Renal cortex interstitium (tissue), 11 donors: ENCODE results near the gene AHRR. TPM values are rescaled to one million over a fixed set of nuclear protein-coding genes. Genes with fewer than 3 reads are reported as not detected.
A peak's percentile ranks its signal among the peaks of the same experiment; 100 is the strongest.

ENCODE experiments used
- DNase-seq, 11 donors: peaks; one replicate each; pipeline ENCODE4 v3.0.0-alpha.2; 2013; ENCODE audit warnings: low read depth in 9 of 11, low spot score in 4 of 11; ENCODE audit errors: extremely low read depth in 1 of 11
- polyA plus RNA-seq, 3 donors: library from polyadenylated mRNA; unstranded; fragments of 120-200 nt; gene quantifications; one replicate each; pipeline ENCODE4 v1.2.1, GENCODE V29; 2013; ENCODE audit not compliant: insufficient read length in 3 of 3

The AHRR gene
- polyA plus RNA-seq, 3 donors = 2.4 to 3.2 (median 3.1) TPM

DNA sequence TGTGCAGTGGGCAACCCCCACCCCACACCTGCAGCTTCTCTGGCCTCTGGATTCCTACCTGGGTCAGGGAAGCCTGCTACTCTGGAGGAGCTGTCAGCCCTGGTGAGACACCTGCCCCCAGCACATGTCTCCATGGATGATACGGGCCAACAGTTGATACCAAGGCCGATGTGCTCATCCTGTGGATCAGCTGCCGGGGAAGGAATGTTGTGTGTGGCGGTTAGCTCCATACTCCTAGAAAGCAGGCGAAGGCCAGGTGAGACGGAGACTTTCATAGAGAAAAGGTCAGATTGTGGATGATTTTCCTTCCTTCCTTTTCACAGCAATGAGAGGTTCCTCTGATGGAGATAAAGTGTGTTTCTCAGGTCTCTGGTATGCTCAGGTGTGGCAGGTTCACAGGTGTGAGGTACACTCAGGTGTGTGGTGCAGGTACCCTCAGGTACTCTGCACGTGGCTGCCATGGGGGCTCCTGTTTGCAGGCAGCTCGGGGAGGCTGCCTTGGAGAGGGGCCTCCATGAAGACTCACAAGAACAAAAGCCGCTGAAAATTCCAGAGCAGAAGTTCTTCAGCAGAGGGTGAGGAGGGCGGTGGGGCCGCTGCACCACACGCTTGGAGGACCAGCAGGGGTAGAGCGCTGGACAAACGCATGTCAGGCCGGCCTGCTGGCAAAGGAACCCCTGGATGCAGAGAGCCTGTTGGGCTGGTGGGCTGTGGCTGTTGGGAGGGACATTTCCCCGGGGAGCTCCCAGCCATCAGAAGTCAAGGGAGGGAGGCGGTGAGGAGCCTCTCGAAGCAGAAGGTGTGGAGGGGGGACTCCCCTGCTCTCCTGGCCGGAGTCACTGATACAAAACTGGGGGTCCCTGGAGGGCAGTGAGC lies 5.1 kb upstream of the AHRR start:
- no peak for DNase-seq

DNA sequence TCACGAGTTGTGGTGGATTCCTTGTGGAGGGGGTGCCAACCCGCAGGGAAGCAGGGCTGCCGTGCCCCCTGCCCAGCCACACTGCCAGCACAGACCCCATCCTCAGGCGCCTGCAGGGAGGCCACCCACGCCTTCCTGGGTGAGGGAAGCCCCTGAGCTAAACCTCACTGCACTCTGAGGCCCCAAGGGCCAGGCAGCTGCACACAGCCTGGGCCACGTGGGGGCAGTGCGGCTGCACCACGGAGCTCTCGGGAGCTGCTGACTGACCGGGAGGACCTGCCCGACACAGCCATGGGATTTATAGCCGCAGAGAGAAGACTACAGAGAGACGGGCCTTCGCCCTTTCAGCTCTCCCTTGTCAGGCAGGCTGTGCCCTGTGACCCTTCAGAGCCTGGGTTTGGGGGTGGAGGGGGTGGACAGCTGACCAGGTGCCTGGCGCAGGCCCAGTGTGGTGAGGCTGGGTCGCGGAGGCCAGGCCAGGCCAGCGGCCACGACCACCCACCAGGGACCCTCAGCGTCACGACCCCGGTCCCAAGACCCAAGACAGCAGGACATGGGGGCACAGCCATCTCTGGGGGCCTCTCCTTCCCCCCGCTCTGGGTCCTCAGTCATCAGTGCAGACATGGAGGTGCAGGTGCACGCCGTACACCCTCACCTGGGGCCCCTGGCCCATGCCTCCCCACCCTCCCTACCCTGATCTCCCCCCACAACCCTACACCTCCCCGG lies 4.3 kb upstream of the AHRR start:
- DNase-seq = peak in 2 of 11 donors; percentile 46 to 49

DNA sequence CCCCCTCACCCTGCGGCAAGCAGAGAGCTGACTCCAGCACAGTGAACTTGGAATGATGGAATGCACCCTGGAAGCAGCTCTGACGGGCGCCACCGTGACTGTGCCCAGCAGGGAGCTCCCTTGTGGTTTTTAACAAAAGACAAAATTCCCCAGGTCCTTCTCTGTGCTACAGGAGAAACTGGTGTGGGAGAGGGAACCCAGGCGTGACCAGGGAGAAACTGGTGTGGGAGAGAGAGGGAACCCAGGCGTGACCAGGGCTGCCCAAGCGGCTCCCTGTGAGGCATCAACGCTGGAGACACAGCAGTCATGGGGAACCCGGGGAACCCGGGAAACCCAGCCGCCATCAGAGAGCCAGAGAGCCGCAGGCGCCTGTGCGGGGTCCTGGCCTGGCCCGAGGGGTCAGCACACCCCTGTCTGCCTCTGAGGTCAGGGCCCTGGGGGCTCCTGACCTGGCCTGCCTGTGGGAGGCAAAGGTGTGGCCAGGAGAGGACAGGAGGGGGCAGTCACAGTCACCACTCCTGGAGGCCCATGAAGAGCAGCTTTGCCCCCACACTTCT lies 3.1 kb upstream of the AHRR start:
- DNase-seq = no peak

DNA sequence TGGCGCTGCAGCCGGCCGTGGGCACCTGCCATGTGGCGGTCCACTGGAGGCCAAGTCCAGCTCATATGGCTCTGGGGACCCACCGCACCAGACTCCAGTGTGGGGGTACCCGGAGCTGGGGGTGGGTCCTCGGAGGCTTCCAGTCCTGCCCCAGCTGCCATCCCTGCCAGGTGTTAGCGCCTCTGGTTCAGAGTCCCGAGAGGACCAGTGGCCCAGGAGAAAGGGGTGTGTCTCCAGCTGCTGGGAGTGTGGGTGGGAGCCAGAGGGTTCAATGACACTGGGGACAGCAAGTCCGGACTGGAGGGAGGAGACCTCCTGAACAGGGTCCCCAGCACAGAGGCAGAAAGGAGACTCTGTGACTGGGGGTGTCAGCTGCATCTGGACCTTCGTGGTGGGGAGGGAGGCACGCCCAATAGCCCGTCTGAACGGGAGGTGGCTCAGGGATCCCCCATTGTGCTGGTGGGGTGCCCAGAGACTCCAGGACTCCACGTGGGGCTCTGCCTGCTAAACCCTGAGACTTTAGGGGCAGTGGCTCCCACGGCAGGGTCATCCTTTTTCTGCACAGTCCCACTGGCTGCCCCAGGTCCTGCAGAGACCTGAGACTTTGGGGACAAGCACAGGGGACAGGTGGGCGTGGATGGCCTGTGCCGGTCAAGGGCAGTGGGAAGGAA lies 2.4 kb upstream of the AHRR start:
- no peak for DNase-seq

DNA sequence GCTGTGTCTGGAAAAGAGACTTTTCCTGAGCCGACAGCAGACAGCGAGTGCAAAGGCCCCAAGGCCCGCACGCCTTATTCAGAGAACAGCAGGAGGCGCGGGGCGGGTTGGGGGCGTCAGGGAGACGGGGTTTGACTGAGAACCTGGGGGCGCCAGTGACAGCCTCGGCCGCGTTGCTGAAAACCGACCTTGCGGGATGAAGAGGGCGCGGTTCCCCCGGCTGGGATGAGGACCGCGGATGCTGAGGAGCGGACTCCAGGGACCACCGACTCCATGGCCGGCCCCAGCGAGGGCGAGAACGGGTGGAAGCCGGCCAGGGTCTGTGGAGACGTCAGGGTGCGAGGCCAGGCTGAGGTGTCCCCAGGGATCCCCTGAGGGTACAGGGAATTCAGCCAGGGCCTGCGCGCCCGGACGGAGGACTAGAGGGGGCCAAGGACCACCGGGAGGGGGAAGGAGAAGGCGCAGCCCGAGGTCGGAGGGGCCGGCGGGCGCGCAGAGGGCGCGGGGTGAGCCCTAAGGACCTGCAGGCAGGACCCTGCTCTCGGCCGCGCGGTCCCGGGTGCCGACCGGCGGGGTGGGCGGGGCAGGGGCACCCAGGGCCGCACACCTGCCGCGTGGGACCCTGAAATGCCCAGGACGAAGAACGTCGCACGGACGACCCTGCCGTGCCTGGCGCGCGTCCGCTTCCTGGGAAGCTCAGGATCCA lies 837 bp upstream of the AHRR start:
- no peak for DNase-seq

DNA sequence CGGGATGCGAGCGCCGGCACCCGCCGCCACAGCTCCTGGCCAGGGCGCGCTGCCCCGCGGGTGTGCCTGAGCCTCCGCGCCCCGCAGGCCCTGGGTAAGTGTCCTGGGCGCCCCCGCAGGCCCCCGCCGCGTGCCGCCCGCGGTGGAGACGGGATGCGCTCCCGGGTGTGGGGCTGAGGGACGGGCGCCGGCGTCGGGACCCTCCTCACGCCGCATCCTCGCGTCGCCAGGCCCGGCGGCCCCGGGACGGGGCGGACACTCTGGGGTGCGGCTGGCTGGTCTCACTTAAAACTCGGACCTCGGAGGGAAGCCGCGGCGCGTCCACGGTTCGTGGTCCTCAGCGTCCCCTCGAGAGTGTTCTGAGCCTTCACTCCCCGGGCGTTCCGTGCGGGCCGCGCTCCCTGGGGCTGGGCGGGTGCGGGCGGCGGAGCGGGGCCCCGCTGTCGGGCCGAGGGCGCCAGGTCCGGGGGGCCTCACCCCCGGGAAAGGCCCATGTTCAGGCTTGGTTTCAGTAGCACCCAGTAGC lies 275 bp downstream of the AHRR start:
- no peak for DNase-seq

DNA sequence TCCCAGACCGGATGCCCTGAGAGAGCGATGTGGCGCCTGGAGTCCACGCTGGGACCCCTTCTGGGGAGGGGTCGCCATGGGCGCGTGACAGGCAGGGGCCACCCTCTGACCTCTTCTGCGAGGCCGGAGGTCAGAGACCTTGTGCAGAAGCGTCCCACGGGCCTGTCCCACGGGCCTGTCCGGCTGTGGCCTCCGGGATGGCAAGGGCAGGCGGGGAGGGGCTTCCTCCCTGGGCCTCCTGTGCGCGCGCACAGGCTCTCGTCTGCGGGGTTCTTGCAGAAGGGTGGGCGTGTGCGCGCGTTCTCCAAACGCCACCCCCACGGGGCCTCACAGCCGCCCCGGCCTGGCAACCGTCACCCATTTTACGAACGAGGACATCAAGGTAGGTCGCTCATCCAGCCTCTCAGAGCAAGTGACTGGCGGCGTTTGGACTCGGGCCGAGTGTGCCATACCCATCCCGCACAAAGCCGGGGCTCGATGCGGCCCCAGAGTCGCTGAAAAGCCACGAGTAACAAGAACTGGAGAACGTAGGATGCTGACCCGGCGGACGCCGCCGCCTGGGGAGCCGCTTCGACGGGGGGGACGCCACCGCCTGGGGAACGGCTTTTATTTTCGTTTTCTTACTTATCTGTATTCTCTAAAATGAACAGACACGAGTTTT lies 897 bp downstream of the AHRR start:
- DNase-seq = no peak

DNA sequence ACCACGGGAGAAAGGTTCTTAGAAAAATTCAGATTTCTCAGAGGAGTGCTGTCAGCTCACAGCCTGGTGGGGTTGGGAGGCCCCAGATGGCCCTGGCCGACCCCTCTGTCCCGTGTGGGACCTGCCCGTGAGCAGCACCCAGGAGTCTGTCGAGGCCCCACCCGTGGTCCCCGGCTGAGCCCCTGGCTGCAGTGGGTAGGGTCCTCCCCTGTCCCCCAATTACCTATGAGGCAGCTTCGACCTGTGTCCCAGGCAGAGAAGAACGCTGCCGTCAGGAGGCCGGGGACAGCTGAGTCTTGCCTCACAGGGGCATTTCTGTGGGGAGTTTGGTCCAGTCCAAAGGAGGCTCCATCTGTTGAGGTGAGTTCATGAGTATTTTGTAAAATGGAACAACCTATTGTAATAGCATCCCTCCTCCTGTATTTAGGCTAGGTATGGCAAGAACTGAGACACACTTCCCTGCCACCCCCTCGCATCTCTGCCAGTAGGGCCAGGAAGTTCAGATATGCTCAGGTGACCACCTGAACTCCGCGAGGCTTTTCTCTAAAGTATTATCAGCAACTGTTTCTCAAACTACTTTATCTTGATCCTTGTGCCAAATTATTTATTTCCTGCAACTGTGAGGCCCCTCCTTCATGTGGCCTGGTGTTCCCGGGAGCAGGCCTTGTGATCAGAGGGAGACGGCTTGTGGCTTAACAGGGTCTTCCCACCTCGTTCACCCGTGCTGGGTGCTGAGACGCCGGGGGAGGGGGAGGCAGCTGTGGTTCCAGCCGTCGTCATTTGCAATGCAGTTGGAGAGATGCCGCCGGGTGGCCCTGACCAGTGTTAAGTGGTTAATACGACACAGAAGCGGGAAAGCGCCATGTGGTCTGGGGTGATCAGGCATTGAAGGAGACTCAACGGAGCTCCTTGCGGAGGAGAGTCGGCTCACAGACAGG lies 1.7 kb downstream of the AHRR start:
- no peak for DNase-seq

DNA sequence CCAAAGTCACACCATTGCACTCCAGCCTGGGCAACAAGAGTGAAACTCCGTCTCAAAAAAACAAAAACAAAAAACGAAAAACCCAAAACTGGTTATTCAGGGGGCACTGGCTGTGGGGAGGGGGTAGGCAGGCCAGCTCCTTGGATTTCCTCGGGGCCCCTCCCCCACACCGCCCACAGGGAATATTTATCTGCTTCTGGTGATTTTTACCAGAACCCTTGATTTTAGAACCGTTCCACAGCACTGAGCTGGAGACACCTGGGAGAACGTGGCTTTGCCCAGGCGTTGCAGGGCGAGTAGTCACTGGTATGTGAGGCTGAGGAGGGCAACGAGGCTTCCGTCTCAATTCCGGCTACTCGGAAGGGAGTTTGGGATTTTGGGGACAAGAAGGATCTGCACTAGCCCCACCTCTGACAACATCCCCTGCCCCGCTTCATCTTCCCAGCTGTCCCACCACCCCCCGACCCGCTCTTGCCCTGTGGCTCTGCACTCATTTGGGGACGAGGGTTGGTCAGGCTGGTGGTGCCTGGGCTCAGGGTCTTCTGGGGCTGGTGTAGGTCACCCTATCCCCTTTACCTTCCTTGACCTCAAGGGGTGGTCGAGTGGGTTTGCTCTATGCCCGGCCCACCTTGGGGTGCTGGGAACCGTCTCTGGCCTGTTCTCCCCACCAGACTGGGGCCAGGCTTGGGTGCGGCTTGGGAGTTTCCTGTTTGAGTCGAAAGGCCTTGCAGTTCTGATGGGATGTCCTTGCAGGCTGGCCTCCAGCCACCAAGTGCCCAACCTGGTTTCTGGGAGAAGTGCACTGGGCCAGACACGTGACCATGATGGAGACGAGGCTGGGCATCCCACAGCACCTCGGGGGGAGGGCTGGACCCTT lies 3.5 kb downstream of the AHRR start:
- no peak for DNase-seq

DNA sequence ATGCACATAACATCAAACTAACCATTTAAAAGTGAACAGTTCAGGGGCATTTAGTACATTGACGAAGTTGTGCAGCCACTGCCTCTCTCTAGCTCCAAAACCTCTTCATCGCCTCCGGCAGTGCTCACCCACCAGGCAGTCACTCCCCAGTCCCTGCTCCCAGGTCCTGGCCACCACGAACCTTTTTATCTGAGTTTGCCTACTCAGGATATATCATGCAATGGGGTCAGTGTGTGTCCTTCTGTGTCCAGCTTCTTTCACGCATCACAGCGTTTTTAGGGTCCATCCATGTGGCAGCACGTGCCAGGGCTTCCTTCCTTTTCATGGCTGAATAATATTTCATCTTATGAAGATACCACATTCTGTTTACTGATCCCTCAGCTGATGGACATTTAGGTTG lies 4.6 kb downstream of the AHRR start:
- DNase-seq = no peak

DNA sequence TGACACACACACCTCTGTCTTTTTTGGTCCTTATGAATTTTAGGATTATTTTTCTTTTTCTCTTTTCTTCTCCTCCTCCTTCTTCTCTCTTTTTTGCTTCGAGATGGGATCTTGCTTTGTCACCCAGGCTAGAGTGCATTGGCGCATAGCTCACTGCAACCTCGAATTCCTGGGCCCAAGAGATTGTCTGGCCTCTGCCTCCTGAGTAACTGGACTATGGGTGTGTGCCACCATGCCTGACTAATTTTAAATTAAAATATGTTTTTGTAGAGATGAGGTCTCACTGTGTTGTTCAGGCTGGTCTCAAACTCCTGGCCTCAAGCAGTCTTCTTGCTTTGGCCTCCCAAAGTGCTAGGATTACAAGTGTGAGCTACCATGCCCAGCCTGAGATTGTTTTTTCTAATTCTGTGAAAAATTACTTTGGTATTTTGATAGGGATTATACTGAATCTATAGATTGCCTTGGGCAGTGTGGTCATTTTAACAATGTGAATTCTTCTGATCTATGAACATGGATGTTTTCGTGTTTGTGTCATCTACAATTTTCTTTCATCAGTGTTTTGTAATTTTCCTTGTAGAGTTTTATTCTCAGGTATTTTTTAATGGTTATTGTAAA lies 7.7 kb downstream of the AHRR start:
- no peak for DNase-seq

DNA sequence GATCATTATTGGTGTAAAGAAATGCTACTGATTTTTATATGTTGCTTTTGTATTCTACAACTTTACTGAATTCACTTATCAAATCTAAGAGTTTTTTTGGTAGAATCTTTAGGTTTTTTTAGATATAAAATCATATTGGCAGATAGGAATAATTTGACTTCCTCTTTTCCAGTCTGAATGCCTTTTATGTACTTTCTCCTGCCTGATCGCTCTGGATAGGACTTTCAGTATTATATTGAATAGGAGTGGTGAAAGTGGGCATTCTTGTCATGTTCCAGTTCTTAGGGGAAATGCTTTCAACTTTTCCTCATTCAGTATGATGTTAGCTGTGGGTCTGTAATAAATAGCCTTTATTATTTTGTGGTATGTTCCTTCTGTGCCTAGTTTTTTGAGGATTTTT lies 8.3 kb downstream of the AHRR start:
- no peak for DNase-seq

DNA sequence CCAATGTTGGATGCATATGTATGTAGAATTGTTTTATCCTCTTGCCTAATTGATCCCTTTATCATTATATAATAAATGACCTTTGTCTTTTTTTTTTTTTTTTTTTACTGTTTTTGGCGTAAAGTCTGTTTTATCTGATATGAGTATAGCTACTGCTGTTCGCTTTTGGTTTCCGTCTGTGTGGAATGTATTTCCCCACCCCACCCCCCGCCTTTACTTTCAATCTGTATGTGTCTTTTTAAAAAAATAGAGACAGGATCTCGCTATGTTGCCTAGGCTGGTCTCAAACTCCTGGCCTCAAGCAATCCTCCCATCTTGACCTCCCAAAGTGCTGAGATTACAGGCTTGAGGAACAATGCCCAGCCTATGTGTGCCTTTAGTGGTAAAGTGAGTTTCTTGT lies 11.3 kb downstream of the AHRR start:
- DNase-seq = no peak

DNA sequence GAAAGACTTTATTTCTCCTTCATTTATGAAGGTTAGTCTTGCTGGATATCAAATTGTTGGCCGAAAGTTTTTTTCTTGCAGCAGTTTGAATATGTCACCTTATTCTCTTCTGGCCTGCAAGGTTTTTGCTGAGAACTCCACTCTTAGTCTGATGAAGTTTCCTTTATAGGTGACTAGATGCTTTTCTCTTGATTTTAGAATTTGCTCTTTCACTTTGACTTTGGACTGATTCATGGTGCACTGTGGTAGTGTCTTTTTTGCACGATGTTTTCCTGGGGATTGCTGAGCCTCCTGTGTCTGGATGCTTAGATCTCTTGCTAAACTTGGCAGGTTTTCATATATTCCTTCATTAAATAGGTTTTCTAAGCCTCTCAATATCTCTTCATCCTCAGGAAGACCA lies 12.4 kb downstream of the AHRR start:
- no peak for DNase-seq

DNA sequence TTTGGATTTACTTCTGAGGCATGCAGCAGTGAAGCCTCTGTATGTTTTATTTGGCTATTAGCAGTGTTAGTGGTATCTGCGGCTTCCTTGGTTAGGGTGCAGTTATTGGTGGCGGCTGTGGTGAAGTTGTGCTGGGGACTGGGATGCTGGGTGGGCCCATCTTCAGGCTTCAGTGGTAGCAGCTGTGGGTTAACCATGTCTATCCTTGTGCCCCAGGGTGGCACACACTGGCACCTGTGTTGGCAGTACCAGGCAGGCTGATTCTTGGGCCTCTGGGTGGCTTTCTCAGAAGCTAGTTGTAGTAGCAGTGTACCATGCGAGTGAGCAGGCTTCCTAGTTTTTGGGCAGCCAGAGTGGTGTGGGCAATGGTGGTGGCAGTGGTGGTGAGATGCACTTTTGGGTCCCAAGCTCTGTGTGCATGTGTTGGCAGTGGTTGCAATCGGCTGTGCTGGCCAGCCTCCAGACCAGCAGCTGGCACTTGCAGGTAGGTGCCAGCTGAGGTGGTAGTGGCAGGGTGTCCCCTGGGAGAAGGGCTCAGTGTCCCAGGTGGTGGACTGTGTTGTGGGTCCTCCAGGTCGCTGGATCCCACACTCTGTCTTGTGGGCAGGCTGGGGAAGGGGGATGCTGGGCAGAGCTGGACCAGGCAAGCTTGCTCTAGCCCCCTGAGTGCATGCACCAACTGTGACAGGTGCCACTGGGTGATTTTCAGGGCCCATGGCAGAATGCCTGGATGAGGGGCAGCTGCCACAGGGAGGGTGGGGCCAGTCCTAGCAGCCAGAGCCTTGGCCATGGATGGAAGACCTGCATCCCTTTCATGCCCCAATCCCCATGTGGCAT lies 13.6 kb downstream of the AHRR start:
- no peak for DNase-seq
